Mesothelial cell of epicardium (in vitro differentiated cells): ENCODE results near the gene KATNA1. TPM values are rescaled to one million over a fixed set of nuclear protein-coding genes. Genes with fewer than 3 reads are reported as not detected.
"Not testable (repeated sequence)": the region's sequence is repeated elsewhere in the genome, so short reads cannot be mapped to it uniquely, and the experiment has no call there.

ENCODE experiments used
- DNase-seq, 2 experiments: peaks; one replicate each; pipeline ENCODE4 v3.0.0; 2021; ENCODE audit warnings: low spot score in 2 of 2; ENCODE audit not compliant: unreplicated experiment in 2 of 2
- H3K27ac Mint-ChIP-seq: 2 replicates; pipeline ENCODE4 v1.8.0; 2021; ENCODE audit warnings: mixed read lengths
- H3K27me3 Mint-ChIP-seq: 2 replicates; pipeline ENCODE4 v1.8.0; 2021; ENCODE audit warnings: low read depth, mixed read lengths
- H3K36me3 Mint-ChIP-seq: 2 replicates; pipeline ENCODE4 v1.8.0; 2021; ENCODE audit warnings: mixed read lengths
- H3K4me1 Mint-ChIP-seq: 2 replicates; pipeline ENCODE4 v1.8.0; 2021; ENCODE audit warnings: mixed read lengths
- H3K4me3 Mint-ChIP-seq: 2 replicates; pipeline ENCODE4 v1.8.0; 2021; ENCODE audit warnings: mild to moderate bottlenecking, moderate library complexity, mixed read lengths
- H3K9me3 Mint-ChIP-seq: 2 replicates; pipeline ENCODE4 v1.8.0; 2021; ENCODE audit warnings: mixed read lengths
- total RNA-seq: library from RNA; stranded (reverse); gene quantifications from 3 replicates; pipeline ENCODE4 v1.2.1, GENCODE V29; 2021
- TF ChIP-seq, protein P1 (sequence below): fragments of 200-600 bp; sonication (generic); IDR thresholded peaks from one replicate; pipeline ENCODE4 v1.5.0; 2021; ENCODE audit warnings: antibody characterized with exemption; ENCODE audit not compliant: unreplicated experiment

The KATNA1 gene
- total RNA-seq, 1 donor from 2014 or later: 18.8 TPM

DNA sequence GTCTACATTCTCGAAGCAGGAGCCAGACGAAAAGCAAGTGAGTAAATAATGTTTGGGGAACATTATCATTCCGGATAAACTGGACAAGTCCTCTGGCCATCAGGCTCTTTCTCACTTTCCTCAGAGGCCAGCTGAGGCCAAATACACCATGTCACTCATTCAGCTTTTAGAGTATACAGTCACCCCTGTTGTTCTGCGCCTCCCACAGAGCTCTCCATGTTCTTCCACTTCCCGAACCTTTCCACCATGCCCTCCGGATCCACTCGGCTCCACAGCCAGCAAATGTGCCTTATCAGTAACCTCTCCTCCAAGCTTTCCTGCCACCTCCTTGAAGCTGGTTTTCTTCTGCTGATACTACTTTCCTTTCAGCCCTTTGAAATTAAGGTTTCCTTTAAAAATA, 37.7 kb upstream of the KATNA1 start:
- H3K27me3 Mint-ChIP-seq: no peaks in the 10 kb centered on the region
- H3K4me1 Mint-ChIP-seq: no peaks in the 10 kb centered on the region
- no peak overlapping the region for H3K27ac Mint-ChIP-seq
- no peak overlapping the region for H3K4me3 Mint-ChIP-seq
- no peaks in the 10 kb centered on the region for H3K9me3 Mint-ChIP-seq
- TF ChIP-seq, protein P1, sequence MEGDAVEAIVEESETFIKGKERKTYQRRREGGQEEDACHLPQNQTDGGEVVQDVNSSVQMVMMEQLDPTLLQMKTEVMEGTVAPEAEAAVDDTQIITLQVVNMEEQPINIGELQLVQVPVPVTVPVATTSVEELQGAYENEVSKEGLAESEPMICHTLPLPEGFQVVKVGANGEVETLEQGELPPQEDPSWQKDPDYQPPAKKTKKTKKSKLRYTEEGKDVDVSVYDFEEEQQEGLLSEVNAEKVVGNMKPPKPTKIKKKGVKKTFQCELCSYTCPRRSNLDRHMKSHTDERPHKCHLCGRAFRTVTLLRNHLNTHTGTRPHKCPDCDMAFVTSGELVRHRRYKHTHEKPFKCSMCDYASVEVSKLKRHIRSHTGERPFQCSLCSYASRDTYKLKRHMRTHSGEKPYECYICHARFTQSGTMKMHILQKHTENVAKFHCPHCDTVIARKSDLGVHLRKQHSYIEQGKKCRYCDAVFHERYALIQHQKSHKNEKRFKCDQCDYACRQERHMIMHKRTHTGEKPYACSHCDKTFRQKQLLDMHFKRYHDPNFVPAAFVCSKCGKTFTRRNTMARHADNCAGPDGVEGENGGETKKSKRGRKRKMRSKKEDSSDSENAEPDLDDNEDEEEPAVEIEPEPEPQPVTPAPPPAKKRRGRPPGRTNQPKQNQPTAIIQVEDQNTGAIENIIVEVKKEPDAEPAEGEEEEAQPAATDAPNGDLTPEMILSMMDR: no peak
- no peak for DNase-seq
- peaks cover 31% of the 10 kb centered on the region for H3K36me3 Mint-ChIP-seq

DNA sequence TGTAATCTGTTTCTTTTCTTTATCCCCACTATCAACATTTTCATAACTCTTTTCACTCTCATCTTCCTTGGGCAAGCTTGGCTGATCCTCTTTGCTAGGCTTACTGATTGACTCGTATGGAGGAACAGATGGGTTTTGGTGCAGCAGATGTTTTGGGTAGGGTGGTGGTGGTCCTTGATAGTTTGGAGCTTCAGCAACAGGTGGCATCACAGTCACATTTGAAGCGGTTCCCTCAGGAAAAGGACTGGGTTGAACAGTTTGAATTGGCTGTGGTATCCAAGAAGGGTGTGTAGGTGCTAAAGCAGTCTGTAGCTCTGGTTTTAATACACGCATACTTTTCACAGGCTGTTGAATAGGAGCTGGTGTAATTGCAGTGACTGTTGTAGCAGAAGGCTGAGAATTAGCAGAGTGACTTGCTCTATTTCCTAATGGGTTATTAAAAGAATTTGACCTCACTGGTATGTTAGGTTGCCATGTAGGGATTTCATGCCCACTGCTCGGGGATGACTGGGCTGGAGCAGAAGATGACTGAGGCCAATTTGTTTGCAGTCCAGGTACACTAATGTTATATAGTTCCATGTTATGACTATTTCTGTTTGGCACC, 34.8 kb upstream of the KATNA1 start:
- H3K9me3 Mint-ChIP-seq: no peaks in the 10 kb centered on the region
- TF ChIP-seq, protein P1: no peak
- H3K4me3 Mint-ChIP-seq: no peak overlapping the region
- no peaks in the 10 kb centered on the region for H3K4me1 Mint-ChIP-seq
- H3K36me3 Mint-ChIP-seq: peaks cover 32% of the 10 kb centered on the region
- H3K27ac Mint-ChIP-seq: no peak overlapping the region
- DNase-seq: no peak
- no peaks in the 10 kb centered on the region for H3K27me3 Mint-ChIP-seq

DNA sequence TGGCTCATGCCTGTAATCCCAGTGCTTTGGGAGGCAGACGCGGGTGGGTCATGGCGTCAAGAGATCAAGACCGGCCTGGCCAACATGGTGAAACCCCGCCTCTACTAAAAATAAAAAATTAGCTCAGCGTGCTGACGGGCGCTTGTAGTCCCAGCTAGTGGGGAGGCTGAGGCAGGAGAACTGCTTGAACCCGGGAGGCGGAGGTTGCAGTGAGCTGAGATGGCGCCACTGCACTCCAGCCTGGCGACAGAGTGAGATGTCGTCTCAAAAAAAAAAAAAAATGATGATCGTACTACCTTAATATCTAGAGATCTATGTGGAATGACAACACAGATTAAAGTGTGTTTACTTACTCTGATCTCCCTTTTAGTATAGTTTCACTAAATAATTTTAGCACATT, 33.3 kb upstream of the KATNA1 start:
- DNase-seq, H3K9me3 Mint-ChIP-seq, H3K4me3 Mint-ChIP-seq, H3K27me3 Mint-ChIP-seq, H3K27ac Mint-ChIP-seq, H3K4me1 Mint-ChIP-seq: not testable (repeated sequence)
- H3K36me3 Mint-ChIP-seq: peaks cover 38% of the 10 kb centered on the region

DNA sequence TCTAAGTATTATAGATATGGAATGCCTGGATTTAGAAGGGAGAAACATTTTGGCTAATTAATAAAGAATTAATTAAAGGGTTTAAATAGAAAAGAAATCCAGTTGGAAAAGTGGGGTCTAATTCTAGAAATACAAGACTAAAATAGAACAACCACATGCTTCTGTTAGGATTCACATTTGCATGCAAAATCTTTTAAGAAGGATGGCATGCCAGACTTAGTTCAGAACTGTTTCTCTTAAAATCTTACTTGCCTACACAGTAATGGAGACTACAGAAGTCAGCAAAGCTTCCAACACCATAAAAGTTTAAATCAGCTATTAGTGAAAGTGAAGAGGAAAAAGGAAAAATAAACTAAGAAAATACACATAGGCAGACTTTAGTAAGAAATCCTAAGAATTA, 32.7 kb upstream of the KATNA1 start:
- Mint-ChIP-seq H3K4me3 (no peak overlapping the region), H3K27ac (no peak overlapping the region), H3K36me3 (peaks cover 41% of the 10 kb centered on the region), H3K27me3 (no peaks in the 10 kb centered on the region), H3K4me1 (no peaks in the 10 kb centered on the region), H3K9me3 (no peaks in the 10 kb centered on the region)
- TF ChIP-seq, protein P1: no peak
- DNase-seq: no peak

DNA sequence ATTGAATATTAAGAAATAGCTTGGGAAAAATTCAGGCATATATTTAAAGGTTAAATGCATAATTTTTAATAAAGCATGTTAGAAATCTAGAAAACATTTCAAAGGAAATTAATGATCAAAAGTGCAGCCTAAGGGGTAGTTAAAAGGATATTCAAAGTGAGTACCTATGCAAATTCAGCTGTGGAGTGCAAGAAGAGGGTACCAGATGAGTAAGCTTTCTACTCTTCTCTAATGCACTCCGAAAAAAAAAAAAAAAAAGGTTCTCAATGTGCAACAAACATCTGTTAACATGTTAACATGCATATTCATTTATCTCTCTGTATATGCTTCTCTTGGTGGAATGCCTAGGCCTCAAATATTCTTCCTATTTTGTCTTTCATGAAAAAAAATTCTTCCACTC, 32.0 kb upstream of the KATNA1 start:
- no peaks in the 10 kb centered on the region for H3K27me3 Mint-ChIP-seq
- peaks cover 39% of the 10 kb centered on the region for H3K36me3 Mint-ChIP-seq
- H3K27ac Mint-ChIP-seq: no peak overlapping the region
- H3K9me3 Mint-ChIP-seq: no peaks in the 10 kb centered on the region
- no peaks in the 10 kb centered on the region for H3K4me1 Mint-ChIP-seq
- no peak overlapping the region for H3K4me3 Mint-ChIP-seq
- DNase-seq: no peak
- TF ChIP-seq, protein P1: no peak

DNA sequence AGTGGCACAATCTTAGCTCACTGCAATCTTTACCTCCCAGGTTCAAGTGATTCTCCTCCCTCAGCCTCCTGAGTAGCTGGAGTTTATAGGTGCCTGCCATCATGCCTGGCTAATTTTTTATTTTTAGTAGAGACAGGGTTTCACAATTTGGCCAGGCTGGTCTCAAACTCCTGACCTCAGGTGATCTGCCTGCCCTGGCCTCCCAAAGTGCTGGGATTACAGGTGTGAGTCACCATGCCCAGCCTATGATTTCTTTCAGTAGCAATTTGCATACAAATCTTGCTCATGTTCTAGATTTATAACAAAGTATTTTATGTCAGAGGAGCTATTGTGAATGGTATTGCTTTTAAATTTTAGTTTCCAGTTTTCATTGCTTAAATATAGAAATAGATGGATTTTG, 23.8 kb upstream of the KATNA1 start:
- not testable (repeated sequence) for H3K4me3 Mint-ChIP-seq, H3K27me3 Mint-ChIP-seq, H3K27ac Mint-ChIP-seq, DNase-seq, H3K4me1 Mint-ChIP-seq, H3K9me3 Mint-ChIP-seq
- peaks cover 38% of the 10 kb centered on the region for H3K36me3 Mint-ChIP-seq

DNA sequence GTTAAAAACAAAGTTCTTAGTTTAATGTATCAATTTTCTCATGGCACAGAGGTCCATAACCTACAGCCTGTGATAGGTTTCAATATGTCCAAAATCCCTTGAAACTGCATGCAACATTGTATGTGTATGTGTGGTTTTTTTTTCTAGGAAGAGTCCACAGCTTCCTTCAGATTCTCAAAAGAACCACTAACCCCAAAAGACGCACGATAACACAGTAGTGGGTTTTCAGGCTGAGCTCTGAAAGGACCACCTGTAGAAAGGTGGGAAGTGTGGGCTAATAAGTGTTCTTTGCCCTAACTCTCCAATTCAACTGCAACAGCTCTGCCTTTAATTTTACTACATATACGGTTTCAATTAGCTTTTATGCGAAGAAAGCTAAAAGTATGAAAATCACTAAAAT, 11.5 kb upstream of the KATNA1 start:
- Mint-ChIP-seq H3K4me1 (no peaks in the 10 kb centered on the region), H3K27me3 (no peaks in the 10 kb centered on the region), H3K9me3 (peaks cover 6% of the 10 kb centered on the region), H3K4me3 (no peak overlapping the region), H3K36me3 (peaks cover 35% of the 10 kb centered on the region), H3K27ac (no peak overlapping the region)
- DNase-seq: no peak
- TF ChIP-seq, protein P1: no peak
